ENCODE data around the gene MYO5A. TPM values are rescaled to one million over a fixed set of nuclear protein-coding genes. Genes with fewer than 3 reads are reported as not detected.

Gene MYO5A
- total RNA-seq, 1 experiment from 2014 or later, result 29.2 TPM

- peaks cover 38% of the 10 kb centered on the region for H3K4me1 Mint-ChIP-seq
- H3K27me3 Mint-ChIP-seq (ENCODE audit: low read depth), result no peaks in the 10 kb centered on the region
- ChIA-PET POLR2A (no interaction called here), CTCF (no interaction called here)
- DNase-seq (ENCODE audit: low spot score), result no peak
- H3K27ac Mint-ChIP-seq, result no peak overlapping the region
- no peak for TF ChIP-seq GTF2I (CRISPR knock-in tag; conservative IDR thresholded peaks at IDR 0.05)
- TF ChIP-seq, protein P1, sequence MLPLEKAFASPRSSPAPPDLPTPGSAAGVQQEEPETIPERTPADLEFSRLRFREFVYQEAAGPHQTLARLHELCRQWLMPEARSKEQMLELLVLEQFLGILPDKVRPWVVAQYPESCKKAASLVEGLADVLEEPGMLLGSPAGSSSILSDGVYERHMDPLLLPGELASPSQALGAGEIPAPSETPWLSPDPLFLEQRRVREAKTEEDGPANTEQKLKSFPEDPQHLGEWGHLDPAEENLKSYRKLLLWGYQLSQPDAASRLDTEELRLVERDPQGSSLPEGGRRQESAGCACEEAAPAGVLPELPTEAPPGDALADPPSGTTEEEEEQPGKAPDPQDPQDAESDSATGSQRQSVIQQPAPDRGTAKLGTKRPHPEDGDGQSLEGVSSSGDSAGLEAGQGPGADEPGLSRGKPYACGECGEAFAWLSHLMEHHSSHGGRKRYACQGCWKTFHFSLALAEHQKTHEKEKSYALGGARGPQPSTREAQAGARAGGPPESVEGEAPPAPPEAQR (CRISPR knock-in tag; IDR thresholded peaks at IDR 0.05), result no peak
- no peak overlapping the region for H3K4me3 Mint-ChIP-seq
- no peak for ATAC-seq
- peaks cover 18% of the 10 kb centered on the region for H3K36me3 Mint-ChIP-seq
- peaks cover 21% of the 10 kb centered on the region for H3K9me3 Mint-ChIP-seq
Measured at GRCh38 chr15:52480990-52481389, 47.7 kb downstream of the MYO5A start.

DNA sequence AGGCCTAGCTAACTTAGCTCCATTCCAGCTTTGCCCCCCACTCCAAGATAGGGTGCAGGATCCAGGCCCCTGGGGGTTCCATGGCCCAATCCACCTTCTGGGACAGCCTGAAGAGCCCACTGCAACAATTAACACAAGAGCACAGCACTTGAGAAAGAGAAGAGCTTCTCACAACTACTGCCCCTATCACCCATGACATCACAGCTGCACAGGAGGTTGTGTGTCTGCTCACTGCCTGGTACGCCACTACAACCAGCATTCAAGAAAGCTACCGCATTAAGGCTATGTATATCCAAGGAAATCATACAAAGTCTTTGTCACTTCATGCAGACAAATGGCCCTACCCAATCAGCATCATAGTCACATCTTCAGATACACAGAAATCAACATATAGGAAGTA, 62.0 kb downstream of the MYO5A start:
- no peak overlapping the region for H3K4me3 Mint-ChIP-seq
- H3K4me1 Mint-ChIP-seq, result peaks cover 30% of the 10 kb centered on the region
- ChIA-PET CTCF (interaction anchor here (0.7 to 1.6 kb wide), 3 partner anchors 13 to 269 kb away, joined by 3 read pairs; no protein-coding TSS in a partner anchor), POLR2A (no interaction called here)
- peak; percentile 23 for ATAC-seq
- H3K36me3 Mint-ChIP-seq, result no peaks in the 10 kb centered on the region
- no peaks in the 10 kb centered on the region for H3K27me3 Mint-ChIP-seq (ENCODE audit: low read depth)
- TF ChIP-seq, protein P2, sequence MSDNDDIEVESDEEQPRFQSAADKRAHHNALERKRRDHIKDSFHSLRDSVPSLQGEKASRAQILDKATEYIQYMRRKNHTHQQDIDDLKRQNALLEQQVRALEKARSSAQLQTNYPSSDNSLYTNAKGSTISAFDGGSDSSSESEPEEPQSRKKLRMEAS (CRISPR knock-in tag; IDR thresholded peaks at IDR 0.05), result no peak
- TF ChIP-seq ZBTB21 (CRISPR knock-in tag; IDR thresholded peaks at IDR 0.05; ENCODE audit: borderline replicate concordance), result 0 out of 2 replicates have a peak, but pooled peaks have one; percentile 25
- TF ChIP-seq TEAD4 (CRISPR knock-in tag; IDR thresholded peaks at IDR 0.05), result 0 out of 2 replicates have a peak, but pooled peaks have one; percentile 17
- TF ChIP-seq, protein P3, sequence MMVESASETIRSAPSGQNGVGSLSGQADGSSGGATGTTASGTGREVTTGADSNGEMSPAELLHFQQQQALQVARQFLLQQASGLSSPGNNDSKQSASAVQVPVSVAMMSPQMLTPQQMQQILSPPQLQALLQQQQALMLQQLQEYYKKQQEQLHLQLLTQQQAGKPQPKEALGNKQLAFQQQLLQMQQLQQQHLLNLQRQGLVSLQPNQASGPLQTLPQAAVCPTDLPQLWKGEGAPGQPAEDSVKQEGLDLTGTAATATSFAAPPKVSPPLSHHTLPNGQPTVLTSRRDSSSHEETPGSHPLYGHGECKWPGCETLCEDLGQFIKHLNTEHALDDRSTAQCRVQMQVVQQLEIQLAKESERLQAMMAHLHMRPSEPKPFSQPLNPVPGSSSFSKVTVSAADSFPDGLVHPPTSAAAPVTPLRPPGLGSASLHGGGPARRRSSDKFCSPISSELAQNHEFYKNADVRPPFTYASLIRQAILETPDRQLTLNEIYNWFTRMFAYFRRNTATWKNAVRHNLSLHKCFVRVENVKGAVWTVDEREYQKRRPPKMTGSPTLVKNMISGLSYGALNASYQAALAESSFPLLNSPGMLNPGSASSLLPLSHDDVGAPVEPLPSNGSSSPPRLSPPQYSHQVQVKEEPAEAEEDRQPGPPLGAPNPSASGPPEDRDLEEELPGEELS (CRISPR knock-in tag; IDR thresholded peaks at IDR 0.05), result 0 out of 2 replicates have a peak, but pooled peaks have one; percentile 1
- TF ChIP-seq USF2 (CRISPR knock-in tag; IDR thresholded peaks at IDR 0.05), result 0 out of 2 replicates have a peak, but pooled peaks have one; percentile 8
- no peak for TF ChIP-seq ESRRA (CRISPR knock-in tag; IDR thresholded peaks at IDR 0.05; ENCODE audit: borderline replicate concordance)
- peak overlapping the region; percentile 32 for H3K27ac Mint-ChIP-seq
- no peaks in the 10 kb centered on the region for H3K9me3 Mint-ChIP-seq
- no peak for DNase-seq (ENCODE audit: low spot score)

DNA sequence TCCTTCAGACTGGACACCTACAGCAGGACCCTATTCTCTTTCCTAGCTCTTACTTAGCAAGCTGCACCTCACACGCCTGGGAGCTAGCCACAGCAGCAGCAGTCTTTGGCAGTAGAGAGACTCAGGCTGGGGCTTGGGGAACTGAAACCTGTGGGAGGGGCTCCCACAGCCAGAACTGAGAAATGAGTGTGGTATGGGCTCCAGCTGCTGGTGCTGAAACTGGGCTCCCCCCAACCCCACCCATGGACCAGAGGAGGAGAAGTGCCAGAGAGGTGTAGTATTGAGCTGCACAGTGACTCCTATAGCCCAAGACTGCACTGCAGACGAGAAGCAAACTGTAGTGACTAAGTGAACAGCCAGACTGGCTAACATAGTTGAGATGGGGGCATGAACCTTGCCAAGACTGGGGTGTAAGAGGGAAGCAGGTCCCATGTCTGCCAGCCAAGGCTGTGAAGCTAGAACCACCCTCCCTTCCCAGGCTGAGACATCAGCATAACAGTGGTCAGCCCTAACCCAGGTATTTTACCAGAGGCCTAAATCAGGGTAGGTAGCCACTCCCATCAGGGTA, 62.5 kb downstream of the MYO5A start:
- TF ChIP-seq, protein P4, sequence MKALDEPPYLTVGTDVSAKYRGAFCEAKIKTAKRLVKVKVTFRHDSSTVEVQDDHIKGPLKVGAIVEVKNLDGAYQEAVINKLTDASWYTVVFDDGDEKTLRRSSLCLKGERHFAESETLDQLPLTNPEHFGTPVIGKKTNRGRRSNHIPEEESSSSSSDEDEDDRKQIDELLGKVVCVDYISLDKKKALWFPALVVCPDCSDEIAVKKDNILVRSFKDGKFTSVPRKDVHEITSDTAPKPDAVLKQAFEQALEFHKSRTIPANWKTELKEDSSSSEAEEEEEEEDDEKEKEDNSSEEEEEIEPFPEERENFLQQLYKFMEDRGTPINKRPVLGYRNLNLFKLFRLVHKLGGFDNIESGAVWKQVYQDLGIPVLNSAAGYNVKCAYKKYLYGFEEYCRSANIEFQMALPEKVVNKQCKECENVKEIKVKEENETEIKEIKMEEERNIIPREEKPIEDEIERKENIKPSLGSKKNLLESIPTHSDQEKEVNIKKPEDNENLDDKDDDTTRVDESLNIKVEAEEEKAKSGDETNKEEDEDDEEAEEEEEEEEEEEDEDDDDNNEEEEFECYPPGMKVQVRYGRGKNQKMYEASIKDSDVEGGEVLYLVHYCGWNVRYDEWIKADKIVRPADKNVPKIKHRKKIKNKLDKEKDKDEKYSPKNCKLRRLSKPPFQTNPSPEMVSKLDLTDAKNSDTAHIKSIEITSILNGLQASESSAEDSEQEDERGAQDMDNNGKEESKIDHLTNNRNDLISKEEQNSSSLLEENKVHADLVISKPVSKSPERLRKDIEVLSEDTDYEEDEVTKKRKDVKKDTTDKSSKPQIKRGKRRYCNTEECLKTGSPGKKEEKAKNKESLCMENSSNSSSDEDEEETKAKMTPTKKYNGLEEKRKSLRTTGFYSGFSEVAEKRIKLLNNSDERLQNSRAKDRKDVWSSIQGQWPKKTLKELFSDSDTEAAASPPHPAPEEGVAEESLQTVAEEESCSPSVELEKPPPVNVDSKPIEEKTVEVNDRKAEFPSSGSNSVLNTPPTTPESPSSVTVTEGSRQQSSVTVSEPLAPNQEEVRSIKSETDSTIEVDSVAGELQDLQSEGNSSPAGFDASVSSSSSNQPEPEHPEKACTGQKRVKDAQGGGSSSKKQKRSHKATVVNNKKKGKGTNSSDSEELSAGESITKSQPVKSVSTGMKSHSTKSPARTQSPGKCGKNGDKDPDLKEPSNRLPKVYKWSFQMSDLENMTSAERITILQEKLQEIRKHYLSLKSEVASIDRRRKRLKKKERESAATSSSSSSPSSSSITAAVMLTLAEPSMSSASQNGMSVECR (CRISPR knock-in tag; IDR thresholded peaks at IDR 0.05; ENCODE audit: borderline replicate concordance), result no peak
- TF ChIP-seq, protein P3 (CRISPR knock-in tag; IDR thresholded peaks at IDR 0.05), result 0 out of 2 replicates have a peak, but pooled peaks have one; percentile 38
- Mint-ChIP-seq H3K4me3 (no peak overlapping the region; the same call in 1 of the 2 replicates), H3K27me3 (ENCODE audit: low read depth) (no peaks in the 10 kb centered on the region), H3K36me3 (0 out of 2 replicates have a peak, but pooled peaks cover 1% of the 10 kb centered on the region), H3K4me1 (peaks cover 30% of the 10 kb centered on the region), H3K27ac (peak overlapping the region; percentile 83), H3K9me3 (no peaks in the 10 kb centered on the region)
- CTCF ChIA-PET, result interaction anchor here (0.5 to 1.6 kb wide), 4 partner anchors 13 to 290 kb away, joined by 3 to 5 read pairs (median 3); no protein-coding TSS in a partner anchor
- DNase-seq (ENCODE audit: low spot score) (peak; percentile 51), ATAC-seq (peak; percentile 98)
- POLR2A ChIA-PET, result no interaction called here
